ENCODE results near the gene TMC4. TPM values are rescaled to one million over a fixed set of nuclear protein-coding genes. Genes with fewer than 3 reads are reported as not detected.

The TMC4 gene
- total RNA-seq, 2 donors from 2014 or later, result 0.41 to 7.8 TPM

DNA sequence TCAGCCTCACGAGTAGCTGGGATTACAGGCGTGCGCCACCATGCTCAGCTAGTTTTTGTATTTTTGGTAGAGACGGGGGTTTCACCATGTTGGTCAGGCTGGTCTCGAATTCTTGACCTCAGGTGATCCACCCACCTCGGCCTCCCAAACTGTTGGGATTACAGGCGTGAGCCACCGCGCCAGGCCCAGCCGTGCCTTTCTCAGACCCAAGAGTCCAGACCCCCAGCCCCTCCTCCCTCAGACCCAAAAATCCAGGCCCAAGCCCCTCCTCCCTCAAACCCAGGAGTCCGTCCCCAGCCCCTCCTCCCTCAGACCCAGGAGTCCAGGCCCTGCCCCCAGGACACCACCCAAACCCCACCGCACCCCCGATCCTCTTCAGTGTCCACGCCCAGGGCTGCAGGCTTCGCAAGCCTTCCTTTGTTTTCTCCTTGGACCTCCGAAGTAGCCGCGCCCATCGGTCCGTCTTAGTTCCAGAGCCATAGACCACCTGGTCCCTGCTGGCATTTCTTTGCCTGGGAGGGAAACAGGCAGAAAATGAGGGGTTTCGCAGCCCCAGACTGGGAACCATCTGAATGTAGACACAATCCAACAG lies 3.7 kb downstream of the TMC4 start:
- Histone ChIP-seq H3K4me3 (no peak overlapping the region), H3K36me3 (no peaks in the 10 kb centered on the region), H3K27me3 (replicated peaks; ENCODE audit: insufficient read depth) (peaks cover 4% of the 10 kb centered on the region), H3K27ac (no peak overlapping the region), H3K4me1 (ENCODE audit: control insufficient read depth in 1 of 2, low read depth in 2 of 2) (no peaks in the 10 kb centered on the region), H3K9me3 (no peaks in the 10 kb centered on the region)
- no peak for DNase-seq (ENCODE audit: low spot score)
- TF ChIP-seq, protein P1, sequence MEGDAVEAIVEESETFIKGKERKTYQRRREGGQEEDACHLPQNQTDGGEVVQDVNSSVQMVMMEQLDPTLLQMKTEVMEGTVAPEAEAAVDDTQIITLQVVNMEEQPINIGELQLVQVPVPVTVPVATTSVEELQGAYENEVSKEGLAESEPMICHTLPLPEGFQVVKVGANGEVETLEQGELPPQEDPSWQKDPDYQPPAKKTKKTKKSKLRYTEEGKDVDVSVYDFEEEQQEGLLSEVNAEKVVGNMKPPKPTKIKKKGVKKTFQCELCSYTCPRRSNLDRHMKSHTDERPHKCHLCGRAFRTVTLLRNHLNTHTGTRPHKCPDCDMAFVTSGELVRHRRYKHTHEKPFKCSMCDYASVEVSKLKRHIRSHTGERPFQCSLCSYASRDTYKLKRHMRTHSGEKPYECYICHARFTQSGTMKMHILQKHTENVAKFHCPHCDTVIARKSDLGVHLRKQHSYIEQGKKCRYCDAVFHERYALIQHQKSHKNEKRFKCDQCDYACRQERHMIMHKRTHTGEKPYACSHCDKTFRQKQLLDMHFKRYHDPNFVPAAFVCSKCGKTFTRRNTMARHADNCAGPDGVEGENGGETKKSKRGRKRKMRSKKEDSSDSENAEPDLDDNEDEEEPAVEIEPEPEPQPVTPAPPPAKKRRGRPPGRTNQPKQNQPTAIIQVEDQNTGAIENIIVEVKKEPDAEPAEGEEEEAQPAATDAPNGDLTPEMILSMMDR (IDR thresholded peaks at IDR 0.05), result no peak
- no peak for ATAC-seq (ENCODE audit: insufficient number of reproducible peaks, low FRiP score, low read depth)

DNA sequence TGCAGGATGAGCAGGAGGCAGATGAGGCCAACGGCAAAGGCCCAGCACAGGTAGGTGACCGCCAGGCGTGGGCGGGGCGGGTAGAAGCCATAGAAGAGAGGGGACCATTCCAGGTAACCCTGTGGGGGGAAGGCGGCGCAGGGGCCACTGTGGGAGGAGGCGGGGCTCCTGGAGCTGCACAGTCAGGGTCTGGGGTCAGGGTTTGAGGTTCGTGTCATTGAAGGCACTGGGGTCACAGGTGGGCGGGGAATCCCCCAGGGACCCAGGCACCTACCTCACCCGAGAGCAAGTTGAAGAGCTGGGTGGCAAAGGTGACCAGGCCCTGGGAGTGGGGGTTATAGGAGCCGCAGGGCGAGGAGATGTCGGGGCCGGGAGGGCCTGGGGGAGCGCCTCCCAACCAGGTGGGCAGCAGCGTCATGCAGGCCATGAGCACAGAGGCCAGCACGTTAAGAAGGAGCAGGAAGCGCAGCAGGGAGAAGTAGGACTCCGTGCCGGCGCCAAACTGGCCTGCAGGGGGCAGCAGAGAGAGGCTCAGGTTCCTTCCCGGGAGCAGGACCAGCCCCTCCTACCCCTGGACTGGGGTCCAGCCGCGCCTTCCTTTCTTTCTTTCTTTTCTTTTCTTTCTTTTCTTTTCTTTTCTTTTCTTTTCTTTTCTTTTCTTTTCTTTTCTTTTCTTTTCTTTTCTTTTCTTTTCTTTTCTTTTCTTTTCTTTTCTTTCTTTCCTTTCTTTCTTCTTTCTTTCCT lies 4.6 kb downstream of the TMC4 start:
- Histone ChIP-seq H3K27ac (no peak overlapping the region), H3K4me3 (peak overlapping the region; percentile 11), H3K9me3 (no peaks in the 10 kb centered on the region), H3K27me3 (replicated peaks; ENCODE audit: insufficient read depth) (peaks cover 4% of the 10 kb centered on the region), H3K4me1 (ENCODE audit: control insufficient read depth in 1 of 2, low read depth in 2 of 2) (no peaks in the 10 kb centered on the region), H3K36me3 (no peaks in the 10 kb centered on the region)
- TF ChIP-seq, protein P1 (IDR thresholded peaks at IDR 0.05), result peak; percentile 88
- ATAC-seq (ENCODE audit: insufficient number of reproducible peaks, low FRiP score, low read depth) (peak; percentile 83), DNase-seq (ENCODE audit: low spot score) (peak; percentile 62)

DNA sequence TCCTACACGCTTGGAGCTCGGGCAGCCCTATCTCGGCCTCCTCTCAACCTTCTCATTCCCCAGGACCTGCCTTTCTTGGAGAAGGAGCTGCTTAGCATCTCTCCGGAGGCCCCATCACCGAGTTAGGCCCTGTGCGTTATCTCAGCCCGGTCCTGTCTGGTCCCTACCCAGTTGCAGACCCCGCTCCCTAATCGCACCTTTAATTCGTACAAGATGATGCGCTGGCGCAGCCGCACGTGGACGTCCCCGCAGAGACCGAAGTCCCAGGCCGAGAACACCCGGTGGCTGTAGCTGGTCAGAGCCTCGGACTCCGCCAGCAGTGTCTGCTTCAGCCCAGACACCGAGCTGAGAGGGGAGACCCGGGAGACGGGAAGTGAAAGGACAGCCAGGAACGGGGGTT lies 7.7 kb downstream of the TMC4 start:
- Histone ChIP-seq H3K36me3 (no peaks in the 10 kb centered on the region), H3K27ac (no peak overlapping the region), H3K4me1 (ENCODE audit: control insufficient read depth in 1 of 2, low read depth in 2 of 2) (peaks cover 8 to 17% of the 10 kb centered on the region in 2 donors), H3K9me3 (no peaks in the 10 kb centered on the region), H3K27me3 (replicated peaks; ENCODE audit: insufficient read depth) (peaks cover 4% of the 10 kb centered on the region), H3K4me3 (no peak overlapping the region)
- DNase-seq (ENCODE audit: low spot score), result no peak
- TF ChIP-seq, protein P1 (IDR thresholded peaks at IDR 0.05), result no peak
- no peak for ATAC-seq (ENCODE audit: insufficient number of reproducible peaks, low FRiP score, low read depth)

DNA sequence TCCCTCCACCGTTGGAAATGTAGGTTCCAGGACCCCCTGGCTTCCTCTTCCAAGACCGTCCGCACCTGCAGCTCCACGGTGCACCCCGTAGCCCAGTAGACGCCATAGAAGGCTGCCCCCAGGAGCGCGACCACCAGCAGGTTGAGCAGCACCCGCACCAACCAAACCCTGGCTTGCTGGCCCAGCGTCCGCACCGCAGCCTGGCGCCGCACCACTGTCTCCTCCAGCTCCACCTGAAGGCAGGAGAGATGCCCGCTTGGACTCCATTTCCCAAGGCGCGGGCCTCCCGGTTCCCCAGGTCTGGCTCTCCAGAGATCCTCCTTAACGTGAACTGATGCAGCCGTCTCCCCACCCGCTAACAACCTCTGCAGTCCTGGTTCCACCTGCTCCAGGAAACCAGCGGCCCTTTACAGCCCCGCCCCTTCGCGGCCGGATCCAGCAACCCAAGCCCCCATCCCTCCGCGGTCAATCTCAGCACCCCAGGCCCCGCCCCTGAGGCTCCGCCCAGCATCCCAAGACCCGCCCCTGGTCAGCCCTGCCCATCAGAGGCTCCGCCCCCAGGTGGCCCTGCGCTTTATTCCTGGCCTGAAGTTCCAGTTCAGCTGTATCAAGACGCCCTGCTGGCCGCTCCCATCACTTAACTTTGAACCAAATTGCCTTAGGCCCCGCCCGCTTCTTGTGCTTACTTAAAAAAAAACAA lies 8.4 kb downstream of the TMC4 start:
- Histone ChIP-seq H3K36me3 (no peaks in the 10 kb centered on the region), H3K4me1 (ENCODE audit: control insufficient read depth in 1 of 2, low read depth in 2 of 2) (peaks cover 9 to 18% of the 10 kb centered on the region in 2 donors), H3K4me3 (no peak overlapping the region), H3K9me3 (no peaks in the 10 kb centered on the region), H3K27ac (no peak overlapping the region), H3K27me3 (replicated peaks; ENCODE audit: insufficient read depth) (peaks cover 4% of the 10 kb centered on the region)
- DNase-seq (ENCODE audit: low spot score) (no peak), ATAC-seq (ENCODE audit: insufficient number of reproducible peaks, low FRiP score, low read depth) (no peak)
- TF ChIP-seq, protein P1 (IDR thresholded peaks at IDR 0.05), result no peak

DNA sequence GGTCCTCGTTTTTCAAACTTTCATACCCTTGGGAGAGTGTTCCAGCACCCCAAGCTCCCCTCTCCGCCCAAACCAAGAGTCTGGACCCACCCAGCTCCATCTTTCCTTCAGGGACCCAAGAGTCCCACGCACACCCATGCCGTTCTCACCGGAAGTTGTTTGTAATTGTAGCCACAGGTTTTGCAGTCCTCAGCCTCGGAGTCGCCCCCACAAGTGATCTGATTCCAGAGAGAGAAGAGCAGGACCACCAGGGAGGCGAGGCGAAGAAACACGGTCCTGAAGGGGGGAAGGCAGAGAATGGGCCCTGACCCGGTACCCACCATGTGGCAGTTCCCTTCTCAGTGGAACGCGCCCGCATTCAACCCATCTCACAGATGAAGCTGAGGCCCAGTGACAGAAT lies 10.1 kb downstream of the TMC4 start:
- no peak for ATAC-seq (ENCODE audit: insufficient number of reproducible peaks, low FRiP score, low read depth)
- Histone ChIP-seq H3K36me3 (no peaks in the 10 kb centered on the region), H3K27ac (no peak overlapping the region), H3K4me3 (peak overlapping the region; percentile 57), H3K9me3 (no peaks in the 10 kb centered on the region), H3K27me3 (replicated peaks; ENCODE audit: insufficient read depth) (peaks cover 4% of the 10 kb centered on the region), H3K4me1 (ENCODE audit: control insufficient read depth in 1 of 2, low read depth in 2 of 2) (peaks cover 16 to 29% of the 10 kb centered on the region in 2 donors)
- TF ChIP-seq, protein P1 (IDR thresholded peaks at IDR 0.05), result no peak
- DNase-seq (ENCODE audit: low spot score), result no peak

Measured in thoracic aorta (tissue), 2 donors.